Fibroblast of the conjunctiva (primary cell): ENCODE data around the gene LRRTM3.

Source experiments
- DNase-seq: peaks from one replicate; pipeline ENCODE4 v3.0.0-alpha.2; 2010; ENCODE audit warnings: low read depth

The LRRTM3 gene

DNA sequence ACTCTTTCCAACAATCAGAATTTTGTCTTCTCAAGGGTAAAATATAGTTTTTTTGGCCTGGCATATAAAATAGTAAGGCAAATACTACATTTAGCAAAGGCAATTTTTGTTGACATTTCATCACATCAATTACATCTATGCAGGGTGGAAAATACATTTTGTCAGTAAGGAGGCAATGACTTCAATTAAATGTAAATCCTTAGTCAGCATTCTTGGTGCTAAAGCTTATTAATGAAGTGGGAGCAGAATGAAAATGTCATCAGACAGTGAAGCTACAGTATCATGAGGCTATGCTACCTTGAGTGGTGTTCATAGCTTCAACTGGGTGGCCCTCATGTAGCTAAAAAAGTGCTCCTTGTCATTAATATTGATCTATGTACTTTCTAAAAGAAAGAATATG is 8.9 kb downstream of the LRRTM3 start:
- DNase-seq, result no peak

- DNase-seq, result no peak
Observed at GRCh38 chr10:66940965-66941364, 15.1 kb downstream of the LRRTM3 start.

DNA sequence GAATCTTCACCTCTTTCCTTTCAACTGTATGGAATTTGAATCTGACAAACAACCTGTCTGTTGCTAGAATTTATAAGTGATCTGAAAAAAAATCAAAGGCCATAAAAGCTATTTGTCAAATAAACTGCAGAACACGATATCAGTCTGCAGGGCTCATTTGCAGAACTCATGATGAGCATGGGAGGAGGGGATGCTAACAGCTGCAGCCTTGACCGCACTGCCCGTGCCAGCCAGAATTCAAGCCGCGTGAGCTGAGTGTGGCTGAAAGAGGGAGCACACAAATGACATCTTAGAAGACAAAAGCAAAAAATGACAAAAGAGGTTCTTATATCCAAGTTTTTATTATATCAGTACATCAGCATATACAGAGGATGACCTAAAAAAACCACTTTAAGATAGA is 15.7 kb downstream of the LRRTM3 start:
- DNase-seq, result no peak

DNA sequence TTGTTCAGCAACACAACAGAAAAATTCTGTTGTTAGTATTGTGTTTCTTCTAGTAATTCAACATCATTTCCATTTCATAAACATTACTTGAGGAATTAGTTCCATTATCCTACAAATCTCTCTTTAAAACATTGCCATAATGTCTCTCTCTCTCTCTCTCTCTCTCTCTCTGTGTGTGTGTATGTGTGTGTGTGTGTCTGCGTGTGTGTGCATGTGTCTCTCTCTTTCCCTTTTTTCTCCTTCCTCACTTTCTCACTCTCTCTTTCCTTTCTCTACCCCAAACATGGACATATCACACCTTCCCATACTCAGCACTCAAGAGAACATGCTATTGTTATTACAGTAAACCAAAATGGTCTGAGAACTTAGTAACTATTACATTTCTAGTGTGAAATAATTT is 16.6 kb downstream of the LRRTM3 start:
- DNase-seq, result no peak

DNA sequence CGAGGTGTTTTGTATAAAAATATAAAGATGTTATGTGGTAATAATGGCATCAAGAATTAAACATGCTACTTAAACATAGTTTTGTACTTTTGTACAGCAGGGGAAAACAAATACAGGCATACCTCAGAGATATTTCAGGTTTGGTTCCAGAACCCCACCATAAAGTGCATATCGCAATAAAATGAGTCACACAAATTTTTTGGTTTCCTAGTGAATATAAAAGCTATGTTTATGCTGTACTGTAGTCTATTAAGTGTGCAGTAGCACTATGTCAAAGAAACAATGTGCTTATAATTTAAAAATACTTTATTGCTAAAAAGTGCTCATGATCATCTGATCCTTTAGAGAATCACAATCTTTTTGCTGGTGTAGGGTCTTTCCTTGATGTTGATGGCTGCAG is 17.8 kb downstream of the LRRTM3 start:
- no peak for DNase-seq

GRCh38 chr10:66951896-66952295 is 26.1 kb downstream of the LRRTM3 start:
- no peak for DNase-seq

DNA sequence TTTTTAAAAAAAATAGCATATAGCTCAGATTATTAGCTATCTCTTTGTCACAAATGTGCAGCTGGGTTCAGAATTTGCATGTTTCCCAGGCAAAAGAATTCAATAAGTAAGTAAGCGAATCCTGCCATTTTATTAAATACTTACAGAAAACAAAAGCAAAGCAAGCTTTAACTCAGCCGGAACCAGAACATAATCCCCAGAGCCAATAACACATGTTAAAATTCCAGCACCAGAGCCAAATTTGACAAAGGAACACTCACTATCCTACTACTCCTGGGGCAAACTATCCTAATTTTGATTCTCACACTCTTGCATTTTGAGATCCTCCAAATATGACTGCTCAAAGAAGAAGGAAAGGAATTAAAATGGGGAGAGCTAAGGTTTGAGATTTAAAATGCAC is 32.6 kb downstream of the LRRTM3 start:
- DNase-seq, result no peak

- DNase-seq, result no peak
Observed at GRCh38 chr10:66964946-66965345, 39.1 kb downstream of the LRRTM3 start.

GRCh38 chr10:66980246-66980815 is 54.5 kb downstream of the LRRTM3 start:
- no peak for DNase-seq

DNA sequence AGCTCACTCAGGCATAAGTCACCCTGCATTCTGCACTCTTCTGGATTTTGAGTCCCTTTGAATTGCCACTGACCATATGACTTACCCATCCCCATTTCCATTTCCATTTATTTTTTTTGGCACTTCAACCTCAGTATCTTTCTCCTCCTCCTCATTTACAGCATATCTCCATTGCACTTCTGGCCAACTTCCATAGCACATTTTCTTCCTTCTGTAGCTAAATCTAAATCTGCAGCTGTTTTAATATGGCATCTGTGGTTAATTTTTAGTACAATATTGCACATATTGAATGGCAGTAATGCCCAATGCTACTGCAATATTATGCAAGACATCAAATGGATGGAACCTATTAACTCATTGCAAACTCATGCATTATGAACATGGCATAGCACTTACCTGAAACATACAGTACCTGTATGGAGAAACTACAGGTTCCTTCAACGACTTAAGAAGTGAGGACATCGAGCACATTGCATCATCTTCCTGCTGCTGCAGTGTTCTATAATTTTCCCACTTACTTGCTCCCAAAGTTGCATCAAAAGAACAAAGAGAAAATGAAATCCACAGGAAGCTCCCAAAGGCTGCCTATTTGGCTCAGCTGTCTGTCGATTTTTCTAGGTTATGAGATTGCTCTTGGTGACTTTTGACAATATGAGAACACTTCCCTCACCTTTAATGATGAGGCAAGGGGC is 55.7 kb downstream of the LRRTM3 start:
- DNase-seq, result no peak

DNA sequence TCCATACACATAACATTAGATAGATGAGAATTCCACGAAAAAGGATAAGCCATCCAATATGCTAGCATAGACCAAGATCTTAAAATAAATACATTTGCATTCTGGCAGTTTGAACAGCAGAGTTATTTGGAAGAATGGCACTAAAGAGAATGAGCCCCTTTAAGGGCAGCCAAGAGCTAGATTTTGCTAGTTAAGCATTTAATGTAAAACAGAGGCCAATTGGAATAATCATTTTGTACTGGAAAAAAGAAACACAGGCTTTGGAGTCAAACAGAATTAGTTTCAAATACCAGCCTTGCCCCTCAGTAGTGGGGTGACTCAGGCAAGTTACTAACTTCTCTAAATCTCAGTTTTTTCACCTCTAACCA is 56.2 kb downstream of the LRRTM3 start:
- no peak for DNase-seq

GRCh38 chr10:66982792-66983474 is 57.1 kb downstream of the LRRTM3 start:
- DNase-seq, result no peak

DNA sequence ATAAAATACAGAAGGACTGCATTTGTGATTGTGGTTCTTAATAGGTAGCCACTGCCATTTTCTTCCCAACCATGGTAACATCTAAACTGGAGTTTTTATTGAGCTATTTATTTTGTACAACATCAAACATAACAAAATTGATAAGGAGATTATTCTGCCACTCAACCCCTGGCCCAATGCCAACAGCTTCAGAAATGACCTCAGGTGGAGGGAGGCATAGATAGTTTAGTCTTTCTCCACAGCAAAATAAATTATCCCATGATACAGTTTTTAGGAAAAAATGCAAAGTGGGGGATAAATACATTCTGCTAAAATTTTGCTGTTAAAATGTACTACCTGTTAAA is 57.6 kb downstream of the LRRTM3 start:
- no peak for DNase-seq

GRCh38 chr10:66990143-66990830 is 64.5 kb downstream of the LRRTM3 start:
- DNase-seq, result no peak

DNA sequence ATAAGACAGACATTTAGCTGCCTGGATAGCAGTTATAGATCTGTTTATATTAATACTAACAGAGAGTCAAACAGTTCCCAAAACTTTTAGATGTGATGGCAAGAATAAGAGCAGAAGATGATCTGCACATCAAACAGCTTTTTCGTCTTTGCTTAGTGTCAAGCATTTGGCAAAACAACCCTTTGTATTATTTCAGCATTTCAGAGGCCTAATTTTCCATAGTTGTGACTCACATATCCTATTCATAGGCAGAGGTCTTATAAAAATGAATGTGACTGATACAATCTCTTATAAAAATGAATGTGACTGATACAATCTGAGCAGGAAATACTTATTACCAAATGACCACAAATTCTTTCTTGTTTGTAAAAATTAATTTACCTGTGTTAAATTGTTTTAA is 71.2 kb downstream of the LRRTM3 start:
- no peak for DNase-seq

GRCh38 chr10:66999762-67000545 is 74.1 kb downstream of the LRRTM3 start:
- no peak for DNase-seq

- no peak for DNase-seq
Observed at GRCh38 chr10:67004690-67005089, 78.9 kb downstream of the LRRTM3 start.

GRCh38 chr10:67005981-67006380 is 80.1 kb downstream of the LRRTM3 start:
- DNase-seq, result no peak

GRCh38 chr10:67011480-67011879 is 85.6 kb downstream of the LRRTM3 start:
- no peak for DNase-seq

GRCh38 chr10:67011981-67012380 is 86.1 kb downstream of the LRRTM3 start:
- DNase-seq, result no peak

DNA sequence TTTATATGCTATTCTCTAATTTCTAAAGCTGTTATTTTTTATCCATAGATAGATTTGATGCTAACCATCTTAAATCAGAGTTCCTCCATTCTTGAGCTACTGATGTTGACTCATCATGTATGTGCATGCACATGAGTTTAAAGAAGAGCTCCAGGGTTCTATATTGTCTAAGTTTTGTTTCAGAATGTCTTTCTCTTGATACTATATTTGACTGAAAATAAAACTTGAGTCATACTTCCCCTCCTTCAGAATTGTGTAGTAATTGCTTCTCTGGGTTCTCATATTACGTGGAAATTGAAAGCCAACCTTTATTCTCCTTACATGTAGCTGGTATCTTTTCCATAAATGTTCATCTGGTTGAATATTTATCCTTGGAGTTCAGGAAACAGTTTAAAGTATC is 89.4 kb downstream of the LRRTM3 start:
- no peak for DNase-seq

- no peak for DNase-seq
Observed at GRCh38 chr10:67017218-67017617, 91.4 kb downstream of the LRRTM3 start.
